Osteoblast (primary cell): ENCODE measurements around the gene DUSP6. TPM values are rescaled to one million over a fixed set of nuclear protein-coding genes. Genes with fewer than 3 reads are reported as not detected.
A peak's percentile ranks its signal among the peaks of the same experiment; 100 is the strongest.

Experiments used
- DNase-seq: peaks from one replicate; pipeline ENCODE4 v3.0.0; 2011; ENCODE audit warnings: low spot score, mixed read lengths; ENCODE audit not compliant: insufficient read length; ENCODE audit errors: missing footprints
- H2AFZ ChIP-seq: 2 replicates; pipeline ENCODE4 v1.6.0; 2011; ENCODE audit warnings: mild to moderate bottlenecking, low read length
- H3K27ac ChIP-seq: 2 replicates; pipeline ENCODE4 v1.5.1; 2011; ENCODE audit warnings: mild to moderate bottlenecking, low read depth, low read length, moderate library complexity
- H3K27me3 ChIP-seq: 2 replicates; pipeline ENCODE4 v1.6.0; 2012; ENCODE audit warnings: mild to moderate bottlenecking, control low read depth, inconsistent platforms, low read length, moderate library complexity; ENCODE audit not compliant: insufficient read depth
- H3K36me3 ChIP-seq: 2 replicates; pipeline ENCODE4 v1.5.1; 2011; ENCODE audit warnings: mild to moderate bottlenecking, low read length, control low read depth, moderate library complexity; ENCODE audit not compliant: insufficient read depth
- H3K4me1 ChIP-seq: 2 replicates; pipeline ENCODE4 v1.5.1; 2011; ENCODE audit warnings: mild to moderate bottlenecking, low read length, control low read depth, moderate library complexity; ENCODE audit not compliant: insufficient read depth
- H3K4me2 ChIP-seq: 2 replicates; pipeline ENCODE4 v1.6.0; 2011; ENCODE audit warnings: mild to moderate bottlenecking, low read length; ENCODE audit not compliant: insufficient read depth
- H3K4me3 ChIP-seq: fragments of 200-600 bp; sonication (generic); 3 replicates; pipeline ENCODE4 v1.5.1; 2012; ENCODE audit warnings: mild to moderate bottlenecking, low read length, inconsistent platforms; ENCODE audit not compliant: insufficient read depth
- H3K79me2 ChIP-seq: 2 replicates; pipeline ENCODE4 v1.6.0; 2012; ENCODE audit warnings: mild to moderate bottlenecking, low read length, control low read depth, inconsistent platforms; ENCODE audit not compliant: insufficient read depth
- H3K9me3 ChIP-seq: 2 replicates; pipeline ENCODE4 v1.5.1; 2011; ENCODE audit warnings: low read depth, low read length, control low read depth
- H4K20me1 ChIP-seq: 2 replicates; pipeline ENCODE4 v1.6.0; 2012; ENCODE audit warnings: mild to moderate bottlenecking, low read length, control low read depth; ENCODE audit not compliant: insufficient read depth
- CTCF ChIP-seq: IDR thresholded peaks from 2 replicates; pipeline ENCODE4 v1.5.1; 2011; ENCODE audit warnings: mild to moderate bottlenecking, low read depth, low read length, moderate library complexity; ENCODE audit errors: extremely low read depth
- total RNA-seq: library from RNA; depleted of rRNA; stranded (reverse); fragments of >200 nt; gene quantifications from 2 replicates; pipeline ENCODE4 v1.2.3, GENCODE V29; 2012

DUSP6 gene
- total RNA-seq, 1 donor, result 30.0 TPM

- Histone ChIP-seq H3K4me2 (no peak overlapping the region), H3K4me1 (peaks cover 16% of the 10 kb centered on the region)
Observed at GRCh38 chr12:89356069-89356665, 3.9 kb upstream of the DUSP6 start.

GRCh38 chr12:89355243-89356068, 3.2 kb upstream of the DUSP6 start:
- no peaks in the 10 kb centered on the region for H3K9me3 ChIP-seq

More at GRCh38 chr12:89356069-89356665, 3.9 kb upstream of the DUSP6 start:
- H4K20me1 ChIP-seq, result no peaks in the 10 kb centered on the region
- no peak for DNase-seq
- H3K9me3 ChIP-seq, result no peaks in the 10 kb centered on the region
- peaks cover 44% of the 10 kb centered on the region for H3K79me2 ChIP-seq
- no peak for TF ChIP-seq CTCF
- no peak overlapping the region for H3K27ac ChIP-seq
- no peak overlapping the region for H2AFZ ChIP-seq
- H3K36me3 ChIP-seq, result no peaks in the 10 kb centered on the region
- no peaks in the 10 kb centered on the region for H3K27me3 ChIP-seq
- no peak overlapping the region for H3K4me3 ChIP-seq

DNA sequence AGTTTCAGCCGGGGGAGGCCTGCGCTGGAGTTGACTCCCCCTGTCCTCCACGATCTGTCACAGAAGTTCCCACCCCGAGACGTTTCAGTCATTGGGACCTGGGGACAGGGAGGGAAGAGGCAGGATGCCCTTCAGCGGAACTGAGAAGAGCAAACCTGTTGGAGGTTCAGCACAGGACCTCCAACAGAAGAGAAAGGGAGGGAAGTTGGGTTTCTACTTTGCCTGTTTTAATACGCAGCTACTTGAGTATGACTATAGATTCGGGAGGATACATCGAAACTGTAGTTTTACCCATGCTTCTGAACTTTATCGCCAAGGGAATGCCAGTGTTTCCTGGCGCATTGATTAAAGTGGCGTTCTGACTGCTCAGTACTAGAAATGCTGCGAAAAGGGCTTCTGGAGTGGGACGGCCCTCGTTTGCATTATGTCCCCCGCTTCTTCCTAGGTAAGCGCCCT, 2.3 kb upstream of the DUSP6 start:
- TF ChIP-seq CTCF, result no peak
- H3K4me1 ChIP-seq, result peaks cover 27% of the 10 kb centered on the region
- peaks cover 11% of the 10 kb centered on the region for H3K36me3 ChIP-seq
- DNase-seq, result no peak
- no peaks in the 10 kb centered on the region for H3K9me3 ChIP-seq
- peak overlapping the region; percentile 82 for H3K4me3 ChIP-seq
- H2AFZ ChIP-seq, result peak overlapping the region; percentile 91
- peaks cover 15% of the 10 kb centered on the region for H4K20me1 ChIP-seq
- H3K27ac ChIP-seq, result peak overlapping the region; percentile 89
- H3K4me2 ChIP-seq, result peak overlapping the region; percentile 91
- peaks cover 59% of the 10 kb centered on the region for H3K79me2 ChIP-seq
- H3K27me3 ChIP-seq, result no peaks in the 10 kb centered on the region

More at GRCh38 chr12:89355243-89356068, 3.2 kb upstream of the DUSP6 start:
- Histone ChIP-seq H3K4me1 (peaks cover 18% of the 10 kb centered on the region), H3K4me3 (peak overlapping the region; percentile 82), H4K20me1 (peaks cover 7% of the 10 kb centered on the region), H3K27me3 (no peaks in the 10 kb centered on the region), H3K36me3 (peaks cover 3% of the 10 kb centered on the region), H3K79me2 (peaks cover 51% of the 10 kb centered on the region), H3K4me2 (peak overlapping the region; percentile 91), H2AFZ (no peak overlapping the region), H3K27ac (peak overlapping the region; percentile 89)
- no peak for DNase-seq
- no peak for TF ChIP-seq CTCF
